Spleen (tissue), 7 donors: ENCODE measurements around the gene FAM221A.

Source experiments
- CTCF ChIP-seq, 11 experiments: fragments of 200-600 bp in 7 of 11; fragments of 450-650 bp in 4 of 11; sonication (generic) in 4 of 11; IDR thresholded peaks in 8 of 11; conservative IDR thresholded peaks in 3 of 11; 1 replicate in 7 of 11; 2 replicates in 4 of 11; pipeline versions ENCODE4 v1.4.0 to v1.8.0; 2016 to 2021; ENCODE audit warnings: antibody characterized with exemption in 11 of 11, inconsistent platforms in 4 of 11, mild to moderate bottlenecking in 1 of 11
- POLR2A ChIP-seq, 3 donors: fragments of 450-650 bp; IDR thresholded peaks; one replicate each; pipeline ENCODE4 v1.5.1; 2017; ENCODE audit warnings: antibody characterized with exemption in 3 of 3, mild to moderate bottlenecking in 1 of 3
- donor health status: DM: no; HTN: no; CAD: no; lungs with moderate emphysema.
- donor health status: DM: no; HTN: no; CAD: no.
- donor health status: DM: no; HTN: no; CAD: no.

DNA sequence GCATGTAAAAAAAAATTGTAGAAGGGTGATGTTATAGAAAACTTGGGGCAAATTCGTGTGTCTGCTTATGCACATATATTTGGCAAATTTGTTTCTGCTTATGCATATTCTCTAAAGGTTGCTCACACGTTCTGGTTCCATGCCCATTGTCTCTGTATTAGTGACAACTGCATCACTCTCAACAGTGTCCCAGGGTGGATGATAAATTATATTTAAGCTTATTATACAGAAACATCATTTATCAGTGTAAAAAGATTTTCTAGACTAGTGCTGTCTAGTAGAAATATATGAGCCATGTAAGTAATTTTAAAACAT lies 34.1 kb downstream of the FAM221A start:
- TF ChIP-seq CTCF (IDR thresholded peaks at IDR 0.05 in 8 of 11, conservative IDR thresholded peaks at IDR 0.05 in 3 of 11) = no peak
- no peak for TF ChIP-seq POLR2A (IDR thresholded peaks at IDR 0.05)
